Stimulated activated CD4-positive, alpha-beta T cell treated with anti-CD3 and anti-CD28 coated beads, Interleukin-12 subunit alpha, Interleukin-12 subunit beta, amount 100 ng/mL, for 48 hours (primary cell): ENCODE results near the gene MUC4.
"Not testable (repeated sequence)": the region's sequence is repeated elsewhere in the genome, so short reads cannot be mapped to it uniquely, and the experiment has no call there.

ENCODE experiments used
- DNase-seq, 3 donors: peaks; one replicate each; pipeline ENCODE4 v3.0.0-alpha.2; 2020; ENCODE audit warnings: low read depth in 2 of 3, low spot score in 1 of 3

Gene MUC4

GRCh38 chr3:195813916-195814640 is 2.3 kb upstream of the MUC4 start:
- DNase-seq = no peak

DNA sequence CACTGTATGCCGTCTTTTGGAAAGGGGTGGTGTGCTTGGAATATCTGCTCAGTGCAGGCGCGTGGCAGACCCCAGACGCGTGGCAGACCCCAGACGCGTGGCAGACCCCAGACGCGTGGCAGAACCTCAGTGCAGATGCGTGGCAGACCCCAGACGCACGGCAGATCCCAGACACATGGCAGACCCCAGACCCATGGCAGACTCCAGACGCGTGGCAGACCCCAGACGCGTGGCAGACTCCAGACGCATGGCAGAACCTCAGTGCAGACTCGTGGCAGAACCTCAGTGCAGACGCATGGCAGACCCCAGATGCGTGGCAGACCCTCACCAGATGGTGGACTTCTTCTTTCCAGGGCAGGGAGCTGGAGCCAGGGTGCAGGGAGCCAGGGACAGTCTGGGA is 637 bp upstream of the MUC4 start:
- DNase-seq = no peak

DNA sequence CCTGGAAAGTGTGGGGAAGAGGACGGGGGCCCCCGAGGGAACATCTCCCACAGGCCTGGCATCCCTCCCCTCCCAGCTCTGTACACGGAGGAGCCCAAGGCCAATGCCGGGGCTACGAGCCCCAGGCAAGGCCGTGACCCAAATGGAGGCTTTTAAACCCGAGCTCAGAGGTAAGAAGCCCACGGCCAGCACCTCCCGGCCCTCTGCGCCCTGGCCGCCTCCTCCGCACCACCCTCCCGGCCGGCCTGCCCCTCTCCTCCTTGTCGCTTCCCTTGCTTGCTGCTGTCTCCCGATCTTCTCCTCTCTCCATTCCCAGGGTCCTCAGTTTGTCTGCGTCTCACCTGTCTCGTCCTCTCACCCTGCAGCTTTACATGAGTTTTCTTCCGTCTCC is 1.3 kb downstream of the MUC4 start:
- DNase-seq = no peak

DNA sequence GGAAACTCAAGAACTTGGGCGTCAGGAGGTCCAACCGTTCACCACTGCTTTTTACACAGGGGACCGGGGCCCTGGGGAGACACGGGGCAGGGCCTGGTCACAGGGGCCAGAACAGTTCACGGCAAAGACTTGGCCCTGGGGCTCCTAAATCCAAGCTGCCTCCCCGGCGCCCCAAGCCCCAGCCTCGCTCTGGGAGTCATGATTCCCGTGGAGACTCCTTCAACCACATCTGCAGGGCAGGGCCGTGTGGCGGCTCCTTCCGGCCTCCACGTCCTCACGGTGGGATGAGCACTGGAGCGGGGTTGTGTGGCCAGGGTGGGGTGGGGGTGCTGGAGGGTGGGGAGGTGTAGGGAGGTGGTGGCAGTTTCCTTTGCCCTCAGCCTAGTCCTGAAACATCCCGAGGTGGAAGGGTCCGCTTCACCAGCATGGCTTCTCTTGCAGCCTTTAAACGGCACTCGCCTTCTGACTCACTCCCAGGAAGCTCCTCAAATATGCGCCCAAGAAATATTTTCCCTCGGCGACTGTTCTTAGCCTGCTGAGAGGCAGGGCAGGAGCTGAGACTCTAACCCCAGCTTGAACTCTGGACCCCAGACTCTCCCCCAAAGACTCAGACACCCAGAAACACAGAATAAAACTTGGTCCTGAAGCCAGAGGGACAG is 1.8 kb downstream of the MUC4 start:
- no peak for DNase-seq

DNA sequence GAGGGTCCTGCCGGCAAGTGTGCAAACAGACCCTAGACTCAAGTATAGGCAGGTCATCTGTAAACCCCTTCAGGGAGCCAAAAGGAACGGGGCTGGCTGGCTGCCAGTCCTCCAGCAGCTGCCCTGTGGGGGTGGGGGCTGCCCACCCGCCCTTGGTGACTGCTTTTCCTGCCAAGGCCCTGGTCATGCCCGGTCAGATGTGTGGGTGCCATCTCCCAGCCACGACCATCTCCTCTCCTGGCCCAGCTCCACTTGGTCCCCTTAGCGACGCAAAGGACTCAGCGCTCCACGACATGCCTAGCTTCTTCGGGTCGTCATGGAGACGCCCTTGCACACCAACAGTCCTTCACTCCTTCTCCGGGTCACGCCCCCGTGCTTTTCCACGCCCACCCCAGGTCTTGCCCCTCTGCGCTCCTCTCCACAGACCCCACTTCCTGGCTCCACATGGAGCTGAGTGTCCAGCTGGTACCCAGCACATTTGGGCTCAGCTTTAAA is 2.4 kb downstream of the MUC4 start:
- DNase-seq = no peak

DNA sequence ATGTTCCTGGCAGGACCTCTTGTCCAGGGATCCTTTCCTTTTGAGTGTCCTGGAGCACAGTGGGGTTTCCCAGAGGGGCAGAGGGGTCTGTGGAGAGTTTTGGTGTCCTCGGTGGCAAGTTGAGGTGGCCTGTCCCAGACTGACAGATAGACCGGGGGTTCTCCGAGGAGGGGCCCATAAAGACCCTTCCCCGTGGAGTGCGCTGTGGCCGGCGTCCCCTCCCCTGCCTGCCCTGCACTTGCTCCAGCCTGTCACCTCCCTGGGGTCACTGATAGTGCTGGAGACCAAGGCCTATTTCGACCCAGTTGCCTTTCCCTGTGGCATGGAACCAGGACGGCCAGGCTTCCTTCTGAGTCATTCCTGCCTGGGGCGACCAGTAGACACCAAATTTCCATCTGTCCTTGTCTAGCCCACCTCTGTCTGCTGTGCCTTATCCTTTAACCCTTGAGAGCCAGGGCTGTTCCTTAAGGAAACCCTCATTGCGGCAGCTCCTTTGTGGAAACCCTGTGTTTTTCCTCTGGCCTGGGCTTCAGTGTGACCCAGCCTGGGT is 2.9 kb downstream of the MUC4 start:
- no peak for DNase-seq

DNA sequence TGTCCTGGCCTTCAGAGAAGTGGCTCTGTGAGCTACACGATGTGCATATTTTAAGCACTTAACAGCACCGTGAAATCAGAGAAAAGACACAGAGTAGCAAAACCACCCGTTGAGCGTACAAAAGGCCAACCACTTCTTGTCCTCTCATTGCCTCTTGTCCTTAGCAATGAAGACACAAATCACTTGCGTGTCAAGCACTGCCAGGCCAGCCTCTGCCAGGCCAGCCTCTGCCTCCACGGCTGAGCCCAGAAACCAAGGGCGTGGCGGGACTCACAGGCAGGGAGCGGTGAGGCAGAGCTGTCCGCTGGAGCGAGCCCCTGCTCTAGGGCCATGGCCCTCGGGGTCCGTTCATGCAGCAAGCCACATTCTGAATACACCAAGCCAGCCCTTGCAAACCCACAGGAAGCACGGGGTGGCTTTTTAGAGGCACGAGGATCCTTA is 4.0 kb downstream of the MUC4 start:
- no peak for DNase-seq

DNA sequence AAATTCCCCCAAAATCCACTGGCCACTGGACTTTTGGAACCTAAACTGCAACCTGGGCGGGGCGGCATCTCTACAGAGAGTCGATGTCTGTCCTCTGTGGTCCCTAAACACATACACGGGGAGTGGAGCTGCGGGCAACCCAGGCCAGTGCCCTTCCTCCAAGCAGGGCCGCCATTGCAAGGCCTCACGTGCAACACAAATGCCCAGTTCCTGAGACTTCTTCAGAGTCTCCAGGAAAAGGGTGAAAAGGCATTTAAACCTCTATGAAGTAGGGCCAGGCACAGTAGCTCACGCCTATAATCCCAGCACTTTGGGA is 4.9 kb downstream of the MUC4 start:
- DNase-seq = no peak

DNA sequence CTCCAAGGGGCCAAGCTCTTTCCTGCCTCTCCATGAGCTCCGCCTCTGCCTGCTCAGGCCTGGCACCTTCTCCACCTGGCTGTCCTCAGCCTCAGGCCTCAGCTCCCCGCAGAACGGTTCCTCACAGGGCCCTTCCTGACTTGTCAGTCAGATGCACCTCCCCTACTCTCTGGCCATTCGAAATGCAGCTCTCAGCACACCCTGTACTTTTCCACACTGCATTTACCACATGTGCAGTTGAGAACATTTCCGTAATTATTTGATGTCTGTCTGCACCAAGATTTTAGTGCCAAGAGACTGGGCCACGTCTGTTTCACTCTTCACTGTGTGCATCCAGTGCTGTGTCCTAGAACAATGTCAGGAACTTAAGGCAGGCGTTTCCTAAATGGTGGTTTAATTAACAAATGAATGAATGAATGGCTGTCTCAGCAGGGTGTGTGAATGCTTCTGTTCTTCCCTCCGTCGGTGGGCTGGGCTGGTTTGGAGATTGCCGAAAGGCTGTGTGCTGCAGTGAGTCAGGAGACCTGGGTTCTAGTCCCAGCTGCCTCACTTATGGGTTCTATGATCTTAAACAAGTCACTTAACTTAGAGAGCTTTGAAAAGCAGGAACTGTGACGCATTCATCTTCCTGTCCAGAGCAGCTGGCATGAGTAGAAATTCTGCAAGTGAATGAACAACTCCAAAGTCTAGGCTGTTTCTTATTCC is 5.4 kb downstream of the MUC4 start:
- no peak for DNase-seq

GRCh38 chr3:195805588-195805987 is 6.1 kb downstream of the MUC4 start:
- DNase-seq = not testable (repeated sequence)

DNA sequence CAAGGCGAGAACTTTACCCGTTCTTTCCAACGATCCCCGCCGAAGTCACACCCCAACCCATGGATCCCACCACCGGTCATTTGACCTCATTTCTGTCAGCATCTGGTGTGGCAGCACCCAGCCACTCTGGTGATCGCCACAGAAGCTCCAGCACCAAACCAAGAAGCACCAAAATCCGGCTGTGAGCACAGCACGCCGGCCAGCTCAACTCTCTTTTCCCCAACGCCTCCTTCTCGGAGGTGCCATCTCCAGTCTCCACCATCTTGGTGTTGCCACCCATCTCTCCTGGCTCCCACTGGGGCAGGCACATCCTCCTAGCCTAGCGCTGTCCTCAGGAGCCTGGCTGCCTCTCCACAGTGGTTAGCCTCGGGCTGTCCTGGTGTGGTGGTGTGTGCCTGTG is 6.5 kb downstream of the MUC4 start:
- DNase-seq = no peak

GRCh38 chr3:195803289-195803908 is 8.3 kb downstream of the MUC4 start:
- no peak for DNase-seq

DNA sequence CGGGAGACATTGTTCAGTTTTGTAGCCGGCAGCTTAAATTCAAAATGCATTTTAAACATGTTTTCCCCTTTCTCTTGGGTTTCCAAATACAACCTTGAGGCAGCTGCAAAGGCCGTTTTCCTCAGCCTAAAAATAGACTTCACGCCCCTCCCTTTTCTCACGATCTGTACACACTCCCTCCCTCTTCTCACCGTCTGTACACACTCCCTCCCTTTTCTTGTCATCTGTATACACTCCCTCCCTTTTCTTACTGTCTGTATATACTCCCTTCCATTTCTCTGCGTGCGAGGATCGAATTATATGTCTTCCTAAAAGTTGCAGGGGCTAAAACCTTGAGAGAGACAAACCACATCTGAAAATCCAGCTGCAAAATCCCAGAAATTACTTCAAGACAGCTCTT is 8.9 kb downstream of the MUC4 start:
- no peak for DNase-seq

- DNase-seq = no peak
These were observed 9.4 kb downstream of the MUC4 start for GRCh38 chr3:195802261-195802701.

- no peak for DNase-seq
These were observed 10.2 kb downstream of the MUC4 start for GRCh38 chr3:195801251-195802183.

- no peak for DNase-seq
These were observed 11.5 kb downstream of the MUC4 start for GRCh38 chr3:195800240-195800639.

DNA sequence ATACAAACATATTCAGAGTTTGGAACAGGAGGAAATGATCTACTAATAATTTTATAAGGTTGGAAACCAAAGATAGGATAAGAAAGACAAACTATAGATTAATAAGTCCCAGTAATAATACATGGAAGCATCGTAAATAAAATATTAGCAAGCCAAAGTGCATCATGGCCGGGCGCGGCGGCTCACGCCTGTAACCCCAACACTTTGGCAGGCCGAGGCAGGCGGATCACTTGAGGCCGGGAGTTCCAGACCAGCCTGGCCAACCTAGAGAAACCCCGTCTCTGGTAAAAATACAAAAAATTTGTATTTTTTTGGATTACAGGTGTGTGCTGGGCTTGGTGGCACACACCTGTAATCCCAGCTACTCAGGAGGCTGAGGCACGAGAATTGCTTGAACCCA is 14.9 kb downstream of the MUC4 start:
- DNase-seq = no peak

DNA sequence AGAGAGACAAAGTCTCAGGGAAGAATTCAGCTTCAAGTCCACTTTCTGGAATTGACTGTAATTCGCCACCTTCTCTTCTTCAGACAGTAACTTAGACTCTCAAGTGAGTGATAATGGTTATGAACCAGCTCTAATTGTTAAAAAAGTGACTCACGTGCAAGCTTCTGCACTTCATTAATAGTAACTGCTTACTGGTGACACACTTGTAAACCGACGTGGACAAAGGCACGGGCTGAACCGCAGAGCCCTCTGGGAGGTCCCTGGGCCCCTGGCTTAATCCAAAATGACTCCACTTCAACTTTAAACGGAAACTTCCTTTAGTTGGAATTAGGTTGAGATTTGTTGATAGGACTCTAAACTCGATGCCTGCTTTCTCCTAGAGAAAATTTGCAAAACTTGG is 17.0 kb downstream of the MUC4 start:
- DNase-seq = no peak

GRCh38 chr3:195792621-195793020 is 19.1 kb downstream of the MUC4 start:
- DNase-seq = not testable (repeated sequence)

DNA sequence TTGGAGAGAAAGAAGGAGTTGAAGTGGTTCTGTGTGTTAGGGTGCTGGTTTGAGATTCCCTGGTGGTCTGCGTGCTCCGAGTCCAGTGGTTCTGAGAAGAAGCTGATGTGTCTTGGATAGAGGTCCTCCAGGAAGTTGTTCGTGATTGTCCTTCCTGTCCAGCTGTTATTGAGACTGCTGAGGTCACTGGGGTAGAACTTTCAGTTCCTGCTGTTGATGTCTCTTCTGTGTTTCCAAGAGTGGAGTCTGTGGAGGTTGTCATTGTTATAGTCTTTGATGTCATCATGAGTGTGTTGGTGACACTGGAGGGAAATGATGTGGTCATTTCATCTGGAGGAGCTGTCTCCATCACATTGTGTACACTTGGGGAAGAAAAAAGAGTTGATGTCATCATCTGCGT is 20.8 kb downstream of the MUC4 start:
- DNase-seq = no peak
